ENCODE results near the gene PAQR4.

The PAQR4 gene

GRCh38 chr16:2981177-2981898 is 12.2 kb downstream of the PAQR4 start:
- DNase-seq, result no peak

- DNase-seq, result no peak
These were observed 12.7 kb downstream of the PAQR4 start for GRCh38 chr16:2981899-2982250.

GRCh38 chr16:2982402-2982801 is 13.3 kb downstream of the PAQR4 start:
- DNase-seq, result no peak

- peak; percentile 20 for DNase-seq
These were observed 14.6 kb downstream of the PAQR4 start for GRCh38 chr16:2983706-2984136.

GRCh38 chr16:2985462-2985861 is 16.3 kb downstream of the PAQR4 start:
- DNase-seq, result peak; percentile 49

GRCh38 chr16:2985893-2986355 is 16.8 kb downstream of the PAQR4 start:
- peak; percentile 93 for DNase-seq

- DNase-seq, result no peak
These were observed 17.6 kb downstream of the PAQR4 start for GRCh38 chr16:2986623-2987188.

GRCh38 chr16:2987286-2987685 is 18.1 kb downstream of the PAQR4 start:
- DNase-seq, result no peak

- peak; percentile 60 for DNase-seq
These were observed 18.7 kb downstream of the PAQR4 start for GRCh38 chr16:2987833-2988232.

GRCh38 chr16:2988590-2989099 is 19.5 kb downstream of the PAQR4 start:
- no peak for DNase-seq

GRCh38 chr16:2990891-2991290 is 21.7 kb downstream of the PAQR4 start:
- no peak for DNase-seq

GRCh38 chr16:2991566-2992261 is 22.6 kb downstream of the PAQR4 start:
- no peak for DNase-seq

GRCh38 chr16:2992383-2993081 is 23.4 kb downstream of the PAQR4 start:
- DNase-seq, result no peak

- DNase-seq, result no peak
These were observed 27.1 kb downstream of the PAQR4 start for GRCh38 chr16:2996298-2996697.

- DNase-seq, result no peak
These were observed 30.8 kb downstream of the PAQR4 start for GRCh38 chr16:2999929-3000328.

- DNase-seq, result no peak
These were observed 31.4 kb downstream of the PAQR4 start for GRCh38 chr16:3000540-3000939.

- no peak for DNase-seq
These were observed 32.2 kb downstream of the PAQR4 start for GRCh38 chr16:3001316-3001715.

GRCh38 chr16:3003582-3004270 is 34.6 kb downstream of the PAQR4 start:
- peak; percentile 97 for DNase-seq

- no peak for DNase-seq
These were observed 35.2 kb downstream of the PAQR4 start for GRCh38 chr16:3004319-3004718.

GRCh38 chr16:3004781-3005284 is 35.7 kb downstream of the PAQR4 start:
- DNase-seq, result no peak

- no peak for DNase-seq
These were observed 38.2 kb downstream of the PAQR4 start for GRCh38 chr16:3007059-3007956.

Measured in DMS 273 treated with DMSO at 0.1 percent for 48 hours (cell line).